ENCODE data around the gene CASP9.
"Not testable (repeated sequence)": the region's sequence is repeated elsewhere in the genome, so short reads cannot be mapped to it uniquely, and the experiment has no call there.

The CASP9 gene

DNA sequence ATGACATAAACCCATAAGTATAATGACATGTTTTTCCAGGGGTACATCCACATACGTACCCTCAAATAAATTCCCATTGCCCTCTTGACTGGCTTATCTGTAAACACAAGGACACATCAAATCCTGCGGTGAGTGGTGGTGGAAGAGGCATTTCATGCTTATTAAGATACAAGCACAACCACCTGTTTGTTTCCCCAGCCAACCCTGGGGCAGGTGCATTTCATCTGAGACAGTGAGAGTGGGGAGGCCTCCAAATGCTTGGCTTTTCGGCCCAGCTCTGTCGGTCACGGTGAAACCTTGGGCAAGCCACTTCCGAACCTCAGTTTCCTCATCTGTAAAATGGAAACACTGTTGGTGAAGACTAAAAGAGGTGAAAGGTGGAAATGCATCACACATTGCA is 39.6 kb downstream of the CASP9 start:
- H3K27me3 ChIP-seq (ENCODE audit: control insufficient read depth, insufficient read depth, low read length, poor library complexity, severe bottlenecking); H3K4me1 ChIP-seq (ENCODE audit: control insufficient read depth, insufficient read depth, low read length); H3K4me3 ChIP-seq (ENCODE audit: insufficient read depth, low read depth, low read length); H3K27ac ChIP-seq (ENCODE audit: insufficient read depth, low read depth, low read length, poor library complexity, severe bottlenecking); H3K36me3 ChIP-seq (ENCODE audit: control insufficient read depth, insufficient read depth, low read length); H3K9me3 ChIP-seq (ENCODE audit: control insufficient read depth, low read length): not testable (repeated sequence)
- 99% methylated on average over 6 of the region's 6 CpGs for WGBS, 2 experiments

DNA sequence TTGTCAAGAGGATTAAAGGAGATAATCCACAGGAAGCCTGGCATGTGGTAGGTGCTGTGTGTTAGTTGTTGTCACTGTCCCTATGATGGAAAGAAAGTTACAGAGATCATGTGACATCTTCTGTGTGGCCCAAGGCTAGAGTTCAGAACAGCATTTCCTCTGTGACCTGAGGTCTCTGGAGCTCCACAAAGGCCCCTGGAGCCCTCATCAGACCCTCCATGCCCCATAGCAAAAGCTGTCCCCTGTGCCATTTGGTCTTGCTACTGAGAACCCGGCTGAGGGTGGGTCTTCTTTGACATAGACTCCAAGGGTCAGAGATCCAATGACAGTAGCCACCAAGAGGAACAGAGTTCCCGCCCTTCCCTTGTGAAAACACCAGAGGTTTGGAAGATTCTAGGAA is 40.0 kb downstream of the CASP9 start:
- H3K27me3 ChIP-seq (ENCODE audit: control insufficient read depth, insufficient read depth, low read length, poor library complexity, severe bottlenecking) = no peaks in the 10 kb centered on the region
- 92 to 96% methylated on average over 2 of the region's 2 CpGs for WGBS, 2 experiments
- H3K4me3 ChIP-seq (ENCODE audit: insufficient read depth, low read depth, low read length) = no peak overlapping the region
- no peaks in the 10 kb centered on the region for H3K9me3 ChIP-seq (ENCODE audit: control insufficient read depth, low read length)
- no peak overlapping the region for H3K27ac ChIP-seq (ENCODE audit: insufficient read depth, low read depth, low read length, poor library complexity, severe bottlenecking)
- H3K4me1 ChIP-seq (ENCODE audit: control insufficient read depth, insufficient read depth, low read length) = no peaks in the 10 kb centered on the region
- H3K36me3 ChIP-seq (ENCODE audit: control insufficient read depth, insufficient read depth, low read length) = no peaks in the 10 kb centered on the region

DNA sequence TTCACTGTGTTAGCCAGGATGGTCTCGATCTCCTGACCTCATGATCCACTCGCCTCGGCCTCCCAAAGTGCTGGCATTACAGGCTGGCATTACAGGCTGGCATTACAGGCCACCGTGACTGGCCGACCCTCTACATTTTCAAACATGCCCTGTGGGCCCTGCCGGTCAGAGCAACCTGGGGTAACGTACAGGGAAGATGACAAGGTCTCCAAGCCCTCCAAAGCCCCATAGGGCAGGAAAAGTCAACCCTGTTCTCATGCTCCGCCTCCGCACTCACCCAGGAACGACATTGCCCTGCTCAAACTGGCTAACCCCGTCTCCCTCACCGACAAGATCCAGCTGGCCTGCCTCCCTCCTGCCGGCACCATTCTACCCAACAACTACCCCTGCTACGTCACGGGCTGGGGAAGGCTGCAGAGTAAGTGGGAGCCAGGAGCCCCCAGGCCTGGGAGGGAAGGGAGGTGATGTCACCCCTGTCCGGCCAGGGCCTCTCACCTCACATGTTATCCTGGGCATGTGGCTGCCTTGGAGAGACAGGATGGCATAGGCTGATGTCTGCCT is 41.0 kb downstream of the CASP9 start:
- H3K27me3 ChIP-seq (ENCODE audit: control insufficient read depth, insufficient read depth, low read length, poor library complexity, severe bottlenecking); H3K9me3 ChIP-seq (ENCODE audit: control insufficient read depth, low read length); H3K27ac ChIP-seq (ENCODE audit: insufficient read depth, low read depth, low read length, poor library complexity, severe bottlenecking); H3K4me3 ChIP-seq (ENCODE audit: insufficient read depth, low read depth, low read length); H3K4me1 ChIP-seq (ENCODE audit: control insufficient read depth, insufficient read depth, low read length); H3K36me3 ChIP-seq (ENCODE audit: control insufficient read depth, insufficient read depth, low read length): not testable (repeated sequence)
- 89 to 90% methylated on average over 12 to 14 of the region's 16 CpGs for WGBS, 2 experiments

DNA sequence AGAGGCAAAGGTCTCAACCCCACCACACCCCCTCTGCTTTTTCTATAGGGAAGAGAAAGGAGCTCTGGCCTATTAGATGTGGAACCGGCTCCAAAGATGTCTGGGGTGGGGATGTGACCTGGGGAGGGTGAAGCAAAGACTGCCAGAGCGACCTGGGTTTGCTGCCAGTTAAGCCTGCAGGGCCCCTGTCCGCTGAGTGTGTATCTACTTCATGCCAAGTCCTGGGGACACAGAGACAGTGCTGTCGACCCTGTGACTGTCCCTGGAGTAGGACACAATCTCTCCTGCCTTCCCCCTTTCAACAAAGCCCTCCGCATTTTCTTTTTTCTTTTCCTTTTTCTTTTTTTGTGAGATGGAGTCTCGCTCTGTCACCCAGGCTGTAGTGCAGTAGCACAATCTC is 41.6 kb downstream of the CASP9 start:
- H3K36me3 ChIP-seq (ENCODE audit: control insufficient read depth, insufficient read depth, low read length); H3K4me3 ChIP-seq (ENCODE audit: insufficient read depth, low read depth, low read length); H3K9me3 ChIP-seq (ENCODE audit: control insufficient read depth, low read length); H3K27ac ChIP-seq (ENCODE audit: insufficient read depth, low read depth, low read length, poor library complexity, severe bottlenecking); H3K27me3 ChIP-seq (ENCODE audit: control insufficient read depth, insufficient read depth, low read length, poor library complexity, severe bottlenecking); H3K4me1 ChIP-seq (ENCODE audit: control insufficient read depth, insufficient read depth, low read length): not testable (repeated sequence)
- 90% methylated on average over 6 of the region's 6 CpGs for WGBS, 2 experiments

DNA sequence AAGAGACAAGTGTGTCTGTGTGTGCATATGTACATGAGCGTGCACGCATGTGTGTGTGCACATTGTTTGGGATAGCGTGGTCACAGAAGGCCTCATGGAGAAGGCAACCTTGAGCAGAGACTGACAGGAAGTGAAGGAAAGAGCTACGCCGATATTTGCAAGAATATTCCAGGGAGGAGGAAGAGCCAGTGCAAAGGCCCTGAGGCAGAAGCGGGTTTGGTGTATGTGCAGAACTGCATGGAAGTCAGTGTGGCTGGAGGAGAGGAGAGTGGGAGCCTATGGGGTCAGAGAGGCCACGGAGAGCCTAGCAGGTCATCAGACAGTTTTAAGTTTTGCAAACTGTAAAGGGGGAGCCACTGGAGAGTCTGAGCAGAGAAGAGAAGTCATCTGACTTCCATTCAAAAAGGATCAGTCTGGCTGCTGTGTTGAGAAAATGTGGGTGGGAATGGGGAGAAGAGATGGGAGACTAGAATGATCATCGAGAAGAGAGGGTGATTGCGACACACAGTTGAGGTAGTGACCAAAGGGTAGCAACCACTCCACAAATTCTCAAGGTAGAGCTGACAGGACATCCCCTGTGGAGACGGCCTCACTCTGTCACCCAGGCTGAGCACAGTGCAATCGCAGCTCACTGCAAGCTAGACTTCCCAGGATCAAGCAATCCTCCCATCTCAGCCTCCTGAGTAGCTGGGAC is 44.2 kb downstream of the CASP9 start:
- no peak overlapping the region for H3K27ac ChIP-seq (ENCODE audit: insufficient read depth, low read depth, low read length, poor library complexity, severe bottlenecking)
- H3K36me3 ChIP-seq (ENCODE audit: control insufficient read depth, insufficient read depth, low read length) = no peaks in the 10 kb centered on the region
- no peaks in the 10 kb centered on the region for H3K4me1 ChIP-seq (ENCODE audit: control insufficient read depth, insufficient read depth, low read length)
- H3K27me3 ChIP-seq (ENCODE audit: control insufficient read depth, insufficient read depth, low read length, poor library complexity, severe bottlenecking) = no peaks in the 10 kb centered on the region
- 91 to 94% methylated on average over 11 of the region's 11 CpGs for WGBS, 2 experiments
- H3K9me3 ChIP-seq (ENCODE audit: control insufficient read depth, low read length) = no peaks in the 10 kb centered on the region
- no peak overlapping the region for H3K4me3 ChIP-seq (ENCODE audit: insufficient read depth, low read depth, low read length)

DNA sequence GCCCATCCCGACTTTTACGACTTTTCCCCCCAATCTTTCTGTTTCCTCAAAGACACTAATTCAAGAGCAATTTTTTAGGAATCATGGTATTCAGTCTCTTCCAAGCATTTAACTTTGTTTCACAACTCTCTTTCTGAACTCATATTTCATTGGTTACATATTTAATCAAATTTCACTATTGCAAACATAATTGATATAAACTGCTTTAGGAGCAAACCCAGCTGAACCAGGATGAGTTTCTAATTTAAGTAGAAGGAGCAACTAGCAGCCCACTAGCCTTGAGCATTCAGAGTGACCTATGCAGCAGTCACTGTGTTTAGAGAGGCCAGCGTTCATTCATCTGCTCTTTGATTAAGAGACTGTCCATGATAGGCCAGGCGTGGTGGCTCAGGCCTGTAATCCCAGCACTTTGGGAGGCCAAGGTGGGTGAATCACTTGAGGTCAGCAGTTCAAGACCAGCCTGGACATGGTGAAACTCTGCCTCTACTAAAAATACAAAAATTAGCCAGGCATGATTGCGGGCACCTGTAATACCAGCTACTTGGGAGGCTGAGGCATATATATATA is 46.3 kb downstream of the CASP9 start:
- Histone ChIP-seq H3K36me3 (ENCODE audit: control insufficient read depth, insufficient read depth, low read length) (no peaks in the 10 kb centered on the region), H3K4me1 (ENCODE audit: control insufficient read depth, insufficient read depth, low read length) (no peaks in the 10 kb centered on the region), H3K27ac (ENCODE audit: insufficient read depth, low read depth, low read length, poor library complexity, severe bottlenecking) (no peak overlapping the region), H3K4me3 (ENCODE audit: insufficient read depth, low read depth, low read length) (no peak overlapping the region), H3K9me3 (ENCODE audit: control insufficient read depth, low read length) (no peaks in the 10 kb centered on the region), H3K27me3 (ENCODE audit: control insufficient read depth, insufficient read depth, low read length, poor library complexity, severe bottlenecking) (no peaks in the 10 kb centered on the region)
- WGBS, 2 experiments = 89 to 90% methylated on average over 5 of the region's 5 CpGs

DNA sequence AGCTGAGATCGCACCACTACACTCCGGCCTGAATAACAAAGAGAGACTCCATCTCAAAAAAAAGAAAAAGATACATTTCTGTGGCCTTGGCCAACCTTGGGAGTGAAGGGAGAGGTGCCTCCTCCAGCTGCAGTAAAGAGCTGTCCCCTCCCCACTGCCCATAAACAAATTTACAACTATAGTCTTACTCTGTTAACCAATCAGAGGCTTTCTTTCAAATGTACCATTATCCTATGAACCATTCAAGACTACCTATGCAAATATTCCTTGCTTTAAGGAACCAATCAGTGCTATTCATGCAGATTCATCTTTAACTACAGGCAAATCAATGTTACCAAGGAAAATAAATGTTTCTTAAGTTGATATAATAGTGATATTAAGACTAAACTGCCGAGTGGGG is 47.1 kb downstream of the CASP9 start:
- no peaks in the 10 kb centered on the region for H3K36me3 ChIP-seq (ENCODE audit: control insufficient read depth, insufficient read depth, low read length)
- H3K27ac ChIP-seq (ENCODE audit: insufficient read depth, low read depth, low read length, poor library complexity, severe bottlenecking) = no peak overlapping the region
- H3K4me1 ChIP-seq (ENCODE audit: control insufficient read depth, insufficient read depth, low read length) = no peaks in the 10 kb centered on the region
- no peaks in the 10 kb centered on the region for H3K27me3 ChIP-seq (ENCODE audit: control insufficient read depth, insufficient read depth, low read length, poor library complexity, severe bottlenecking)
- no peak overlapping the region for H3K4me3 ChIP-seq (ENCODE audit: insufficient read depth, low read depth, low read length)
- no peaks in the 10 kb centered on the region for H3K9me3 ChIP-seq (ENCODE audit: control insufficient read depth, low read length)
- 90 to 94% methylated on average over 2 to 3 of the region's 3 CpGs for WGBS, 2 experiments

DNA sequence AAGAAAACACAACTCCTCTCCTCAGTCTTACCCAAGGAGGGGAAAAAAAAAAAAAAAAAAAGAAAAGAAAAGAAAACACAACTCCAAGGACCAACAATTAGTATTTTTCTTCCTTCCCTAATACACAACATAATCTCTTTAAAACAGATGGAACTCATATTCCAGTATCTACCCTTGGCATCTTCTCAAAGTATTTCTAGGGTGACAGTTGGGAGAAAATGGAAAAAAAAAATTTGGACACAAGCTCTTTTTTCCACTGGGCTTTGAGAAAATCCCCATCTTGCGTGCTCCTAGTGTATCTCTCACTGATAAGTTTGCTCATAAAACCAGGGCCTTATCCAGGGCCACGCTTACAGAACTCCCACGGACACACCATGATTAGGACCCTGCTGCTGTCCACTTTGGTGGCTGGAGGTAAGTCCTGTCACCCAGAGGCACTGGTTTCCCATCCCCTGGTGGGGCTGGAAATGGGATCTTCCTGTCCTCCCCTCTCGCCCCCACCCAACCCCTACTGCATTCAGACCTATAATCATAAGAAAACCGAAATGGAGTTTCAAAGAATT is 48.2 kb downstream of the CASP9 start, which contains the start of gene CELA2B:
CELA2B (plus strand) TSS at position 353 of the 563 bp plus-strand sequence; CDS start at position 375, 22 bp downstream.
- Histone ChIP-seq H3K9me3 (ENCODE audit: control insufficient read depth, low read length) (no peaks in the 10 kb centered on the region), H3K4me3 (ENCODE audit: insufficient read depth, low read depth, low read length) (no peak within 1 kb of the TSS), H3K4me1 (ENCODE audit: control insufficient read depth, insufficient read depth, low read length) (no peaks in the 10 kb centered on the region), H3K27ac (ENCODE audit: insufficient read depth, low read depth, low read length, poor library complexity, severe bottlenecking) (no peak within 1 kb of the TSS), H3K27me3 (ENCODE audit: control insufficient read depth, insufficient read depth, low read length, poor library complexity, severe bottlenecking) (no peaks in the 10 kb centered on the region), H3K36me3 (ENCODE audit: control insufficient read depth, insufficient read depth, low read length) (no peaks in the 10 kb centered on the region)
- 90 to 94% methylated on average over 5 of the region's 5 CpGs for WGBS, 2 experiments

DNA sequence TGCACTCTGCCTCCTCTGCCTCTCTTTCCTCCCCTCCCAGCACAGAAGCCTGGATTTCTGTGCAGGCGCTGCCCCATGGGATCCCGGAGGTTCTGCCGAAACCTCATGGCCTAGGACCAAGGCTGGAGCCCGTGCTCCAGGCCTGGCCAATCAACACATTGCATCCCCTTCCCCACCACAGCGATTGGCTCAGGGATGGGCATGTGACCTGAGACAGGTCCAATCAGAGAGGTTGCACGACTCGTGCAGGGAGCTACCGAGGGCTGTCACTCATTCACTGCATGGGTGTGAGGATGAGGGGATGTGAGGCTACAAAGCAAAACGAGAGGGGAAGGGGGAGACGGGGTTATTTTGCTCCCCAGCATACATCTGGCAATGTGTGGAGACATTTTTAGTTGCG is 51.4 kb downstream of the CASP9 start:
- no peak overlapping the region for H3K4me3 ChIP-seq (ENCODE audit: insufficient read depth, low read depth, low read length)
- H3K36me3 ChIP-seq (ENCODE audit: control insufficient read depth, insufficient read depth, low read length) = no peaks in the 10 kb centered on the region
- no peaks in the 10 kb centered on the region for H3K9me3 ChIP-seq (ENCODE audit: control insufficient read depth, low read length)
- H3K4me1 ChIP-seq (ENCODE audit: control insufficient read depth, insufficient read depth, low read length) = no peaks in the 10 kb centered on the region
- no peaks in the 10 kb centered on the region for H3K27me3 ChIP-seq (ENCODE audit: control insufficient read depth, insufficient read depth, low read length, poor library complexity, severe bottlenecking)
- WGBS, 2 experiments = 90 to 93% methylated on average over 11 of the region's 11 CpGs
- no peak overlapping the region for H3K27ac ChIP-seq (ENCODE audit: insufficient read depth, low read depth, low read length, poor library complexity, severe bottlenecking)

DNA sequence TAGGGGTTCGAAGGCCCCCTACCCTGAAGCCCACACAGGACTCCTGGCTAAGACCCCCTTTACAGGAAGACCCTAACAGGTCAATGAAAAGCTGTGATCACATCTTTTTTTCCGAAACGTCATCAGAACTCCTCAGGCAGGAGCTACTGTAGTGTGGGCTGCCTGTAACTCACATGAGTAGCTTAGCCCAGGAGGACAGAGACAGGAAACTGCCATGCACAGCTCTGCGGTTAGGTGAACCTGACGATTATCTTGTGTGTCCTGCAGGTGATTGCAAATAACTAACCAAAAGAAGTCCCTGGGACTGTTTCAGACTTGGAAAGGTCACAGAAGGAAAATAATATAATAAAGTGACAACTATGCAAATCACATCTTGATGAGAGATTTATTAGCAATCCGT is 52.3 kb downstream of the CASP9 start:
- WGBS, 2 experiments = 92 to 93% methylated on average over 6 of the region's 6 CpGs
- H3K4me1 ChIP-seq (ENCODE audit: control insufficient read depth, insufficient read depth, low read length); H3K9me3 ChIP-seq (ENCODE audit: control insufficient read depth, low read length); H3K27ac ChIP-seq (ENCODE audit: insufficient read depth, low read depth, low read length, poor library complexity, severe bottlenecking); H3K36me3 ChIP-seq (ENCODE audit: control insufficient read depth, insufficient read depth, low read length); H3K4me3 ChIP-seq (ENCODE audit: insufficient read depth, low read depth, low read length); H3K27me3 ChIP-seq (ENCODE audit: control insufficient read depth, insufficient read depth, low read length, poor library complexity, severe bottlenecking): not testable (repeated sequence)
